NCI-H1694 (cell line): ENCODE measurements around the gene STRN3.
"Not testable (repeated sequence)": the region's sequence is repeated elsewhere in the genome, so short reads cannot be mapped to it uniquely, and the experiment has no call there.

Experiments used
- DNase-seq: peaks from one replicate; lab custom pipeline; 2025; lab: John Stamatoyannopoulos, UW

STRN3 gene

GRCh38 chr14:30908826-30909225, 117.4 kb downstream of the STRN3 start:
- no peak for DNase-seq

- DNase-seq: no peak
These were observed 118.5 kb downstream of the STRN3 start for GRCh38 chr14:30907659-30908057.

GRCh38 chr14:30906752-30907658, 119.2 kb downstream of the STRN3 start:
- DNase-seq: peak; percentile 1

- no peak for DNase-seq
These were observed 122.7 kb downstream of the STRN3 start for GRCh38 chr14:30903285-30904124.

- DNase-seq: not testable (repeated sequence)
These were observed 129.1 kb downstream of the STRN3 start for GRCh38 chr14:30897121-30897520.

GRCh38 chr14:30896435-30896834, 129.7 kb downstream of the STRN3 start:
- DNase-seq: no peak

GRCh38 chr14:30894923-30895515, 131.2 kb downstream of the STRN3 start:
- DNase-seq: no peak

GRCh38 chr14:30893819-30894218, 132.4 kb downstream of the STRN3 start:
- no peak for DNase-seq

- no peak for DNase-seq
These were observed 137.0 kb downstream of the STRN3 start for GRCh38 chr14:30889244-30889594.

GRCh38 chr14:30888480-30889243, 137.5 kb downstream of the STRN3 start:
- no peak for DNase-seq

GRCh38 chr14:30885840-30886740, 140.1 kb downstream of the STRN3 start:
- no peak for DNase-seq

GRCh38 chr14:30884901-30885300, 141.3 kb downstream of the STRN3 start:
- DNase-seq: no peak

- no peak for DNase-seq
These were observed 142.5 kb downstream of the STRN3 start for GRCh38 chr14:30883508-30884294.

- DNase-seq: no peak
These were observed 143.7 kb downstream of the STRN3 start for GRCh38 chr14:30882431-30882830.

GRCh38 chr14:30876692-30877091, 149.5 kb downstream of the STRN3 start:
- DNase-seq: no peak

- no peak for DNase-seq
These were observed 150.5 kb downstream of the STRN3 start for GRCh38 chr14:30875788-30876053.

GRCh38 chr14:30874999-30875787, 151.0 kb downstream of the STRN3 start:
- DNase-seq: no peak

- no peak for DNase-seq
These were observed 151.8 kb downstream of the STRN3 start, which contains the start of gene COCH for GRCh38 chr14:30874120-30874998. Gene COCH (plus strand): TSS chr14:30874559. CDS start chr14:30874939, 380 bp downstream.
